HepG2 (cell line): Measurements from ENCODE around the gene STARD6. TPM values are rescaled to one million over a fixed set of nuclear protein-coding genes. Genes with fewer than 3 reads are reported as not detected.

Experiments
- ATAC-seq: fragments of 200-7000 bp; cut with Tn5 transposase; 3 replicates; pipeline ENCODE4 v1.9.1; 2020; ENCODE audit warnings: mild to moderate bottlenecking, moderate library complexity
- BruUV-seq: library from RNA; stranded (reverse); fragments of 400-500 nt; replicated peaks from 2 replicates; lab custom pipeline; 2021; lab: Mats Ljungman, UMichigan
- CTCF ChIA-PET: fragments of 300-600 bp; formaldehyde crosslinking; extraction: SDS; loops from one replicate; lab custom pipeline; 2021; ENCODE audit warnings: low total read pairs, inconsistent platforms, low intra/inter-chr PET ratio; lab: Yijun Ruan, JAX
- POLR2A ChIA-PET: fragments of 350-600 bp; sonication (Branson Sonifier 250); formaldehyde crosslinking; loops from one replicate; lab custom pipeline; 2020; ENCODE audit warnings: antibody characterized with exemption, inconsistent platforms; lab: Yijun Ruan, JAX
- DNase-seq: peaks from one replicate; pipeline ENCODE4 v3.0.0-alpha.2; 2015; ENCODE audit warnings: low spot score
- FAIRE-seq: peaks from 3 replicates; lab custom pipeline; 2011; peaks lifted over from hg19 to GRCh38; lab: Jason Lieb, UNC
- H2AFZ ChIP-seq: one replicate; pipeline ENCODE4 v1.6.1; 2011; ENCODE audit warnings: low read length, inconsistent platforms
- H3K27ac ChIP-seq: fragments of 300-600 bp; 3 replicates; pipeline ENCODE4 v1.8.0; 2011; ENCODE audit warnings: mixed run types, mild to moderate bottlenecking, mixed read lengths, low read length, inconsistent platforms; ENCODE audit not compliant: insufficient read depth; ENCODE audit errors: extremely low read length
- H3K27me3 ChIP-seq, 2 experiments: fragments of 200-600 bp in 1 of 2; 2 replicates in 1 of 2; 3 replicates in 1 of 2; pipeline versions ENCODE4 v1.6.0 to v1.8.0; 2011; ENCODE audit warnings: low read length in 2 of 2, mild to moderate bottlenecking in 2 of 2, moderate library complexity in 2 of 2, inconsistent platforms in 1 of 2; ENCODE audit not compliant: insufficient read depth in 2 of 2, control insufficient read depth in 1 of 2
- H3K36me3 ChIP-seq, 2 experiments: fragments of 200-600 bp in 1 of 2; replicated peaks in 1 of 2; 2 replicates in 1 of 2; 3 replicates in 1 of 2; pipeline versions ENCODE4 v1.5.1 to v1.8.0; 2011; ENCODE audit warnings: low read length in 2 of 2, inconsistent platforms in 1 of 2; ENCODE audit not compliant: insufficient read depth in 2 of 2, control insufficient read depth in 1 of 2
- H3K4me1 ChIP-seq: 2 replicates; pipeline ENCODE4 v1.5.1; 2012; ENCODE audit warnings: low read length, inconsistent platforms; ENCODE audit not compliant: insufficient read depth
- H3K4me2 ChIP-seq: 2 replicates; pipeline ENCODE4 v1.6.0; 2011; ENCODE audit warnings: low read depth, low read length, inconsistent platforms
- H3K4me3 ChIP-seq, 3 experiments: fragments of 200-600 bp in 1 of 3; sonication (generic), shearing (Covaris generic) in 1 of 3; replicated peaks in 1 of 3; 2 replicates each; pipeline ENCODE4 v1.5.1; 2011 to 2016; ENCODE audit warnings: low read length in 3 of 3, inconsistent platforms in 2 of 3, low read depth in 2 of 3, mild to moderate bottlenecking in 2 of 3, control low read depth in 1 of 3, mixed read lengths in 1 of 3; ENCODE audit not compliant: insufficient read depth in 1 of 3
- H3K79me2 ChIP-seq: one replicate; pipeline ENCODE4 v1.6.1; 2011; ENCODE audit warnings: low read length, inconsistent platforms; ENCODE audit not compliant: insufficient read depth
- H3K9ac ChIP-seq: 2 replicates; pipeline ENCODE4 v1.6.0; 2011; ENCODE audit warnings: mild to moderate bottlenecking, low read depth, low read length, inconsistent platforms; ENCODE audit not compliant: insufficient read depth
- H3K9me3 ChIP-seq: 2 replicates; pipeline ENCODE4 v1.5.1; 2012; ENCODE audit warnings: mild to moderate bottlenecking, low read length
- H4K20me1 ChIP-seq: 2 replicates; pipeline ENCODE4 v1.6.0; 2011; ENCODE audit warnings: inconsistent platforms, mild to moderate bottlenecking, low read length, moderate library complexity; ENCODE audit not compliant: insufficient read depth
- BRCA1 ChIP-seq: sonication (generic); formaldehyde crosslinking; IDR thresholded peaks from 2 replicates; pipeline ENCODE4 v1.4.0; 2020; ENCODE audit warnings: missing genetic modification reagents
- DNMT3B ChIP-seq: conservative IDR thresholded peaks from 2 replicates; pipeline ENCODE4 v1.6.1; 2016; ENCODE audit warnings: missing biosample characterization, control low read depth
- MED1 ChIP-seq: sonication (generic); formaldehyde crosslinking; IDR thresholded peaks from 2 replicates; pipeline ENCODE4 v1.4.0; 2020; ENCODE audit warnings: missing genetic modification reagents
- MTF2 ChIP-seq: sonication (generic); formaldehyde crosslinking; IDR thresholded peaks from 2 replicates; pipeline ENCODE4 v1.5.0; 2020; ENCODE audit warnings: missing genetic modification reagents, borderline replicate concordance
- RFX5 ChIP-seq: IDR thresholded peaks from 2 replicates; pipeline ENCODE4 v1.6.1; 2011; ENCODE audit warnings: low read depth, low read length, improper control_type of control experiment
- SMC3 ChIP-seq: IDR thresholded peaks from 2 replicates; pipeline ENCODE4 v1.6.1; 2011; ENCODE audit warnings: low read length, improper control_type of control experiment
- SP140L ChIP-seq: sonication (generic); formaldehyde crosslinking; IDR thresholded peaks from 2 replicates; pipeline ENCODE4 v1.4.0; 2020; ENCODE audit warnings: missing genetic modification reagents, borderline replicate concordance
- TBX3 ChIP-seq: fragments of 450-650 bp; IDR thresholded peaks from 2 replicates; pipeline ENCODE4 v1.6.1; 2017; ENCODE audit warnings: antibody characterized with exemption, mild to moderate bottlenecking, inconsistent platforms, borderline replicate concordance
- ZBTB42 ChIP-seq: sonication (generic); formaldehyde crosslinking; IDR thresholded peaks from 2 replicates; pipeline ENCODE4 v1.5.0; 2020; ENCODE audit warnings: mild to moderate bottlenecking, missing genetic modification reagents
- ZNF121 ChIP-seq: sonication (generic); formaldehyde crosslinking; IDR thresholded peaks from 2 replicates; pipeline ENCODE4 v1.5.0; 2020; ENCODE audit warnings: mild to moderate bottlenecking, missing genetic modification reagents
- ZNF235 ChIP-seq: sonication (generic); formaldehyde crosslinking; IDR thresholded peaks from 2 replicates; pipeline ENCODE4 v1.8.1; 2023; ENCODE audit warnings: mild to moderate bottlenecking, missing genetic modification reagents, borderline replicate concordance
- ZNF24 ChIP-seq: fragments of 450-650 bp; IDR thresholded peaks from 2 replicates; pipeline ENCODE4 v1.6.1; 2017; ENCODE audit warnings: antibody characterized with exemption, mild to moderate bottlenecking
- ZNF264 ChIP-seq: sonication (generic); formaldehyde crosslinking; IDR thresholded peaks from 2 replicates; pipeline ENCODE4 v1.4.0; 2020; ENCODE audit warnings: missing genetic modification reagents
- WGBS: methylation state at CpG from one replicate; pipeline ENCODE4 v1.1.6; 2017; ENCODE audit warnings: low lambda C conversion rate; 5-methylcytosine and 5-hydroxymethylcytosine counted together
- in situ Hi-C: cut with HindIII; loops from 2 replicates; pipeline ENCODE4 v1.10.0; 2017; ENCODE audit warnings: low pct_unique_long_range_greater_than_20kb; ENCODE audit not compliant: extremely low pct_ligation_motif_present
- intact Hi-C: fragments of 100-400 bp; cut with micrococcal nuclease; formaldehyde crosslinking; loops from one replicate; pipeline ENCODE4 v1.10.0; 2022; ENCODE audit not compliant: unreplicated experiment
- polyA plus RNA-seq, 8 experiments: library from polyadenylated mRNA; depleted of rRNA in 3 of 8; stranded (reverse) in 7 of 8; unstranded in 1 of 8; fragments of >200 nt; fragmentation: Illumina TruSeq in 4 of 8; extraction: Trizol in 4 of 8; gene quantifications; 2 replicates each; pipeline versions ENCODE4 v1.2.1 to v1.2.3, GENCODE V29; 2011 to 2016; ENCODE audit warnings: low read depth in 4 of 8, missing spikeins in 1 of 8, mixed read lengths in 1 of 8; ENCODE audit not compliant: insufficient read depth in 1 of 8
- total RNA-seq, 5 experiments: library from RNA; depleted of rRNA; stranded (reverse); fragments of >200 nt; fragmentation: Illumina TruSeq; extraction: Trizol; gene quantifications; 2 replicates each; pipeline ENCODE4 v1.2.3, GENCODE V29; 2016; ENCODE audit warnings: low read depth in 1 of 5
- TF ChIP-seq, protein P1 (sequence below): IDR thresholded peaks from 2 replicates; pipeline ENCODE4 v1.6.1; 2012; ENCODE audit warnings: low read depth, low read length, improper control_type of control experiment
- TF ChIP-seq, protein P2 (sequence below): sonication (generic); formaldehyde crosslinking; IDR thresholded peaks from 2 replicates; pipeline ENCODE4 v1.5.0; 2020; ENCODE audit warnings: mild to moderate bottlenecking, missing genetic modification reagents, moderate library complexity

The STARD6 gene
- total and polyA plus RNA-seq, 2 of the 13 experiments (the other 11 are each of a cell fraction or from before 2014, with no cell fraction given), result not detected

DNA sequence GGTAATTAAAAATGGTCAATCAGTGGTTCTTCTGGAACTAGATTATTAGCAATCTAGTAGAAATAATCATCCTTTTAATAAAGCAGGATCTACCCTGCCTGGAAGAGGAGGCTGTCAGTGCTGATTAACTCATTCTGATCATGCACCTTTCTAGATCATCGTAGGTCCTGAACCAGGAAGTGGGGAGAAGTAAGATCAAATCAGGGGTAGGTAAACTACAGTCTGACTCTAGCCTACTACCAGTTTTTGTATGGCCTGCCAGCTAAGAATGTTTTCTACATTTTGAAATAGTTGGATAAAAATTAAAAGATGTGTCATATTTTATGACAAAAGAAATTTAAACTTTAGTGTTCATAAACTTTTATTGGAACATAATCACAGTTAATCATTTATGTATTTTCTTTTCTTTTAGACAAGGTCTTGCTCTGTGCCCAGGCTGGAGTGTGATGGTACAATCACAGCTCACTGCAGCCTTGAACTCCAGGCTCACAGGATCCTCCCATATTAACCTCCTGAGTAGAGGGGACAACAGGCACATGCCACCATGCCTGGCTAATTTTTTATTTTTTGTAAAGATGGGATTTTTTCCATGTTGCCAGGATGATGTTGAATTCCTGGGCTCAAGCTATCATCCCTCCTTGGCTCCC, 36.1 kb upstream of the STARD6 start:
- in situ Hi-C loops, result no loop called here
- TF ChIP-seq ZNF264 (CRISPR knock-in tag) (no peak), DNMT3B (CRISPR knock-in tag) (no peak)
- ATAC-seq (no peak), DNase-seq (no peak), FAIRE-seq (no peak)
- Histone ChIP-seq H3K9ac (no peak overlapping the region), H3K27ac (no peak overlapping the region), H3K36me3 (no peaks in the 10 kb centered on the region), H3K4me2 (no peak overlapping the region), H3K27me3 (no peaks in the 10 kb centered on the region; a peak in 1 of 5 replicates), H3K9me3 (no peaks in the 10 kb centered on the region), H4K20me1 (no peaks in the 10 kb centered on the region), H3K4me1 (peaks cover 13% of the 10 kb centered on the region), H3K4me3 (no peak overlapping the region), H3K79me2 (no peaks in the 10 kb centered on the region), H2AFZ (no peak overlapping the region)
- no TSS peak for BruUV-seq
- intact Hi-C loops, result no loop called here
- WGBS, result 0% methylated on average over 1 of the region's 1 CpG
- ChIA-PET POLR2A (no interaction called here), CTCF (no interaction called here)

DNA sequence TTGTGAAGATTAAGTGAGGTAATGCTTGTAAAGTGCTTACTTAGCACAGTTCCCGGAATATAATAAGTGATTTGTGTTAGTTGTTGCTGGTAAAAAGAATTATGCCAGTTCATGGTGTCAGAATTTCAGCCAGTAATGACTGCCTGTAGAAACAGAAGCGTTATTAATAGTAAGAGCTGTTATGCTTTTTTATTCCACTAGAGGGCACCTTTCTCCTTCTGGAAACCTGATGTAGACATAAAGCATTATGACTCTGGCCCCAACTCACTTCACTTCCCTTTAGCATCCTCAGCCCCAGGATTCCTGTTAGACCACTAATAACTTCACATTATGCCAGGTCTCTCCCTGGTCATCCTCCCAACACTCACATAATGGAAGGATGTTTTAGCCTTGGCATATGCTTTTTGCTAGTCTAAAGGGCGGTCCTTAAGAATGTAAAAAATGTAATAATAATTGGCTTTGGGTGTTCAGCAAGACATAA, 34.9 kb upstream of the STARD6 start:
- H3K4me3 ChIP-seq, result no peak overlapping the region
- H2AFZ ChIP-seq, result no peak overlapping the region
- H3K4me1 ChIP-seq, result peaks cover 25% of the 10 kb centered on the region
- DNase-seq (peak; percentile 52), FAIRE-seq (peak; percentile 15), ATAC-seq (peak; percentile 64)
- intact Hi-C loops, result loop anchor here (1.0 kb wide), 1 partner anchor 279 kb away; no protein-coding TSS in a partner anchor
- H3K36me3 ChIP-seq, result no peaks in the 10 kb centered on the region
- H3K9me3 ChIP-seq, result no peaks in the 10 kb centered on the region
- H3K4me2 ChIP-seq, result no peak overlapping the region
- in situ Hi-C loops, result no loop called here
- H4K20me1 ChIP-seq, result no peaks in the 10 kb centered on the region
- CTCF ChIA-PET, result interaction anchor here (1.4 kb wide), 1 partner anchor 35 kb away, joined by 3 read pairs; the partner anchor contains the start of genes C18orf54 and STARD6
- WGBS, result 28% methylated on average over 3 of the region's 3 CpGs
- H3K79me2 ChIP-seq, result no peaks in the 10 kb centered on the region
- no peaks in the 10 kb centered on the region; a peak in 1 of 5 replicates for H3K27me3 ChIP-seq
- POLR2A ChIA-PET, result no interaction called here
- H3K9ac ChIP-seq, result no peak overlapping the region
- no TSS peak for BruUV-seq
- no peak overlapping the region for H3K27ac ChIP-seq
- TF ChIP-seq SP140L, result no peak
- peak; percentile 49; the same call in 1 of the 2 replicates for TF ChIP-seq SMC3
- TF ChIP-seq, protein P1, sequence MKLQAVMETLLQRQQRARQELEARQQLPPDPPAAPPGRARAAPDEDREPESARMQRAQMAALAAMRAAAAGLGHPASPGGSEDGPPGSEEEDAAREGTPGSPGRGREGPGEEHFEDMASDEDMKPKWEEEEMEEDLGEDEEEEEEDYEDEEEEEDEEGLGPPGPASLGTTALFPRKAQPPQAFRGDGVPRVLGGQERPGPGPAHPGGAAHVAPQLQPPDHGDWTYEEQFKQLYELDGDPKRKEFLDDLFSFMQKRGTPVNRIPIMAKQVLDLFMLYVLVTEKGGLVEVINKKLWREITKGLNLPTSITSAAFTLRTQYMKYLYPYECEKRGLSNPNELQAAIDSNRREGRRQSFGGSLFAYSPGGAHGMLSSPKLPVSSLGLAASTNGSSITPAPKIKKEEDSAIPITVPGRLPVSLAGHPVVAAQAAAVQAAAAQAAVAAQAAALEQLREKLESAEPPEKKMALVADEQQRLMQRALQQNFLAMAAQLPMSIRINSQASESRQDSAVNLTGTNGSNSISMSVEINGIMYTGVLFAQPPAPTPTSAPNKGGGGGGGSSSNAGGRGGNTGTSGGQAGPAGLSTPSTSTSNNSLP, result peak; percentile 77
- TF ChIP-seq ZNF235 (CRISPR knock-in tag), result no peak
- no peak for TF ChIP-seq BRCA1 (CRISPR knock-in tag)
- TF ChIP-seq ZBTB42, result no peak
- TF ChIP-seq ZNF121 (CRISPR knock-in tag), result no peak
- no peak for TF ChIP-seq MED1 (CRISPR knock-in tag)
- no peak for TF ChIP-seq TBX3
- TF ChIP-seq, protein P2, sequence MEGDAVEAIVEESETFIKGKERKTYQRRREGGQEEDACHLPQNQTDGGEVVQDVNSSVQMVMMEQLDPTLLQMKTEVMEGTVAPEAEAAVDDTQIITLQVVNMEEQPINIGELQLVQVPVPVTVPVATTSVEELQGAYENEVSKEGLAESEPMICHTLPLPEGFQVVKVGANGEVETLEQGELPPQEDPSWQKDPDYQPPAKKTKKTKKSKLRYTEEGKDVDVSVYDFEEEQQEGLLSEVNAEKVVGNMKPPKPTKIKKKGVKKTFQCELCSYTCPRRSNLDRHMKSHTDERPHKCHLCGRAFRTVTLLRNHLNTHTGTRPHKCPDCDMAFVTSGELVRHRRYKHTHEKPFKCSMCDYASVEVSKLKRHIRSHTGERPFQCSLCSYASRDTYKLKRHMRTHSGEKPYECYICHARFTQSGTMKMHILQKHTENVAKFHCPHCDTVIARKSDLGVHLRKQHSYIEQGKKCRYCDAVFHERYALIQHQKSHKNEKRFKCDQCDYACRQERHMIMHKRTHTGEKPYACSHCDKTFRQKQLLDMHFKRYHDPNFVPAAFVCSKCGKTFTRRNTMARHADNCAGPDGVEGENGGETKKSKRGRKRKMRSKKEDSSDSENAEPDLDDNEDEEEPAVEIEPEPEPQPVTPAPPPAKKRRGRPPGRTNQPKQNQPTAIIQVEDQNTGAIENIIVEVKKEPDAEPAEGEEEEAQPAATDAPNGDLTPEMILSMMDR (CRISPR knock-in tag), result peak; percentile 66
- 0 out of 2 replicates have a peak, but pooled peaks have one; percentile 7 for TF ChIP-seq ZNF24
- TF ChIP-seq RFX5, result no peak
- no peak for TF ChIP-seq MTF2 (CRISPR knock-in tag)
